Measurements from ENCODE around the gene MTG2.

DNA sequence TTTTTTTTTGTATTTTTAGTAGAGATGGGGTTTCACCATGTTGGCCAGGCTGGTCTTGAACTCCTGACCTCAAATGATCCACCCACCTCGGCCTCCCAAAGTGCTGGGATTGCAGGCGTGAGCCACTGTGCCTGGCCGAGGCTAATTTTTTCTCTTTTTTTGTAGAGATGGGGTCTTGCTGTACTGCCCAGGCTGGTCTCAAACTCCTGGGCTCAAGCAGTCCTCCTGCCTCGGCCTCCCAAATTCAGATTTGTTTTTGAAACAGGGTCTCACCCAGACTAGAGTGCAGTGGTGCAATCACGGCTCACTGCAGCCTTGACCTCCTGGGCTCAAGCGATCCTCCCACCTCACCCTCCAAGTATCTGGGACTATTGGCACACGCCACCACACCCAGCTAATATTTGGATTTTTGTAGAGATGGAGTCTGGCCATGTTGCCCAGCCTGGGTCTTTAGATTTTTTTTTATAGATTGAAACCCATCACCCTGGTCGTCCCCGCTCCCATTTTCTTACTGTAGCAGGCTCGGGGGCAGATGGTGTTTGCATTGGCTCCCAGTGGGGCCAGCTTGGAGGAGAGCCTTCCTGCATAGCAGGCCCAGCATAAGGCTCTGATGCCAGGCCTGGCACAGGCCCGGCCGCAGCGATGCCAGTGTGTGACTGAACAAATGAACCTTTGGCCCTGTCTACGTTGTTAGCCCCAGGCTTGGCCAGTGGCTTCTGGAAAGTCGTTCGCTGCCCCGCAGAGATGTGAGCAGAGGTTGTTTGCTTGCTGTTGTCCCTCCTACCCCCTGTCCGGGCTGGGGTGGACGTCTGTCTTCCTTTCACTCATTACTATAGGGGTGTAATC is 4.3 kb upstream of the MTG2 start:
- TF ChIP-seq, protein P1, sequence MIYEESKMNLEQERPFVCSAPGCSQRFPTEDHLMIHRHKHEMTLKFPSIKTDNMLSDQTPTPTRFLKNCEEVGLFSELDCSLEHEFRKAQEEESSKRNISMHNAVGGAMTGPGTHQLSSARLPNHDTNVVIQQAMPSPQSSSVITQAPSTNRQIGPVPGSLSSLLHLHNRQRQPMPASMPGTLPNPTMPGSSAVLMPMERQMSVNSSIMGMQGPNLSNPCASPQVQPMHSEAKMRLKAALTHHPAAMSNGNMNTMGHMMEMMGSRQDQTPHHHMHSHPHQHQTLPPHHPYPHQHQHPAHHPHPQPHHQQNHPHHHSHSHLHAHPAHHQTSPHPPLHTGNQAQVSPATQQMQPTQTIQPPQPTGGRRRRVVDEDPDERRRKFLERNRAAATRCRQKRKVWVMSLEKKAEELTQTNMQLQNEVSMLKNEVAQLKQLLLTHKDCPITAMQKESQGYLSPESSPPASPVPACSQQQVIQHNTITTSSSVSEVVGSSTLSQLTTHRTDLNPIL (CRISPR knock-in tag; IDR thresholded peaks at IDR 0.05; ENCODE audit: low read depth) = no peak
- TF ChIP-seq, protein P2, sequence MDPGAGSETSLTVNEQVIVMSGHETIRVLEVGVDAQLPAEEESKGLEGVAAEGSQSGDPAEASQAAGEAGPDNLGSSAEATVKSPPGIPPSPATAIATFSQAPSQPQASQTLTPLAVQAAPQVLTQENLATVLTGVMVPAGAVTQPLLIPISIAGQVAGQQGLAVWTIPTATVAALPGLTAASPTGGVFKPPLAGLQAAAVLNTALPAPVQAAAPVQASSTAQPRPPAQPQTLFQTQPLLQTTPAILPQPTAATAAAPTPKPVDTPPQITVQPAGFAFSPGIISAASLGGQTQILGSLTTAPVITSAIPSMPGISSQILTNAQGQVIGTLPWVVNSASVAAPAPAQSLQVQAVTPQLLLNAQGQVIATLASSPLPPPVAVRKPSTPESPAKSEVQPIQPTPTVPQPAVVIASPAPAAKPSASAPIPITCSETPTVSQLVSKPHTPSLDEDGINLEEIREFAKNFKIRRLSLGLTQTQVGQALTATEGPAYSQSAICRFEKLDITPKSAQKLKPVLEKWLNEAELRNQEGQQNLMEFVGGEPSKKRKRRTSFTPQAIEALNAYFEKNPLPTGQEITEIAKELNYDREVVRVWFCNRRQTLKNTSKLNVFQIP (CRISPR knock-in tag; IDR thresholded peaks at IDR 0.05; ENCODE audit: borderline replicate concordance, low read depth) = no peak
- TF ChIP-seq, protein P3, sequence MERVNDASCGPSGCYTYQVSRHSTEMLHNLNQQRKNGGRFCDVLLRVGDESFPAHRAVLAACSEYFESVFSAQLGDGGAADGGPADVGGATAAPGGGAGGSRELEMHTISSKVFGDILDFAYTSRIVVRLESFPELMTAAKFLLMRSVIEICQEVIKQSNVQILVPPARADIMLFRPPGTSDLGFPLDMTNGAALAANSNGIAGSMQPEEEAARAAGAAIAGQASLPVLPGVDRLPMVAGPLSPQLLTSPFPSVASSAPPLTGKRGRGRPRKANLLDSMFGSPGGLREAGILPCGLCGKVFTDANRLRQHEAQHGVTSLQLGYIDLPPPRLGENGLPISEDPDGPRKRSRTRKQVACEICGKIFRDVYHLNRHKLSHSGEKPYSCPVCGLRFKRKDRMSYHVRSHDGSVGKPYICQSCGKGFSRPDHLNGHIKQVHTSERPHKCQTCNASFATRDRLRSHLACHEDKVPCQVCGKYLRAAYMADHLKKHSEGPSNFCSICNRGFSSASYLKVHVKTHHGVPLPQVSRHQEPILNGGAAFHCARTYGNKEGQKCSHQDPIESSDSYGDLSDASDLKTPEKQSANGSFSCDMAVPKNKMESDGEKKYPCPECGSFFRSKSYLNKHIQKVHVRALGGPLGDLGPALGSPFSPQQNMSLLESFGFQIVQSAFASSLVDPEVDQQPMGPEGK (CRISPR knock-in tag; IDR thresholded peaks at IDR 0.05; ENCODE audit: borderline replicate concordance) = no peak
- TF ChIP-seq CSDC2 (CRISPR knock-in tag; IDR thresholded peaks at IDR 0.05) (no peak), GLIS3 (CRISPR knock-in tag; IDR thresholded peaks at IDR 0.05) (no peak), ESRRG (CRISPR knock-in tag; IDR thresholded peaks at IDR 0.05) (no peak), ZFP30 (CRISPR knock-in tag; IDR thresholded peaks at IDR 0.05) (no peak)
